Measurements from ENCODE around the gene AP2B1.

AP2B1 gene

DNA sequence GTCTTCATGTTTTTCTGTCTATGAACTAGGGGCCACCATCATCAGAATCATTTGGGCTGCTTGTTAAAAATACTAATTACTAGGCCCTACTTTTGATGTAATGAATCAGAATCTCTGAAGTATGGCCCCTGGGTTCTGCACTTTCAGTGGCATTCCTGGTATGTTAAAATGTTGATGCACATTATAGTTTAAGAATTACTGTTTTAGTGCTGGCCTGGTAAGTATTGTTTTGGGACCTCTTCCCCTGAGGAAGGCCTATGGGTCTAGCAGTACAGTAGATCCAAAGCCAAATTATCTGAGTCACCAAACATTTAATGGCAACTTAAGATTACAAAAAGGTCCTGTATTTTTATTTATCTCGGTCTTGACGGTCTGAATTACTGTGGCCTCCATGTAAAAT, 58.8 kb downstream of the AP2B1 start:
- H2BK12ac ChIP-seq (ENCODE audit: low read length): no peak overlapping the region
- H2BK5ac ChIP-seq (ENCODE audit: low read depth, low read length, poor library complexity): no peak overlapping the region
- H3K23ac ChIP-seq (ENCODE audit: low read length): no peak overlapping the region
- no peak overlapping the region for H2AFZ ChIP-seq (ENCODE audit: insufficient read depth, low read length, poor library complexity)
- H3K14ac ChIP-seq (ENCODE audit: low read length): no peak overlapping the region
- H3K27me3 ChIP-seq (ENCODE audit: insufficient read depth, low read length): no peaks in the 10 kb centered on the region
- no peaks in the 10 kb centered on the region for H3K4me1 ChIP-seq (ENCODE audit: control insufficient read depth in 1 of 2, insufficient read depth in 2 of 2, low read length in 2 of 2)
- no peaks in the 10 kb centered on the region for H3K9me3 ChIP-seq (ENCODE audit: insufficient read depth, low read depth, low read length)
- no peaks in the 10 kb centered on the region for H3K79me2 ChIP-seq (ENCODE audit: control insufficient read depth, insufficient read depth, low read length, poor library complexity)
- no peak overlapping the region for H2AK5ac ChIP-seq (ENCODE audit: low read length)
- no peak overlapping the region for H3K27ac ChIP-seq (ENCODE audit: low read depth, low read length)
- DNase-seq: no peak
- no peak overlapping the region for H4K8ac ChIP-seq (ENCODE audit: low read depth, low read length)
- H3K4ac ChIP-seq (ENCODE audit: low read depth, low read length): no peak overlapping the region
- no peak overlapping the region for H2BK120ac ChIP-seq (ENCODE audit: insufficient read depth, low read length, poor library complexity)
- no peak overlapping the region for H4K12ac ChIP-seq (ENCODE audit: low read depth, low read length)
- H3K36me3 ChIP-seq (ENCODE audit: control insufficient read depth in 1 of 2, insufficient read depth in 2 of 2, low read length in 2 of 2): peaks cover 8 to 9% of the 10 kb centered on the region in 2 experiments
- H3K4me2 ChIP-seq (ENCODE audit: low read length): no peak overlapping the region
- no peak overlapping the region for H4K91ac ChIP-seq (ENCODE audit: low read depth, low read length)
- H3K79me1 ChIP-seq (ENCODE audit: low read length): no peaks in the 10 kb centered on the region
- H3K18ac ChIP-seq (ENCODE audit: low read length): no peak overlapping the region
- H3K9ac ChIP-seq (ENCODE audit: low read length): no peak overlapping the region
- no CpG with 5 or more reads among the region's 2 CpGs for WGBS (ENCODE audit: extremely low coverage, insufficient coverage, insufficient read length)
- no peak overlapping the region for H3K4me3 ChIP-seq (ENCODE audit: low read depth, low read length)

DNA sequence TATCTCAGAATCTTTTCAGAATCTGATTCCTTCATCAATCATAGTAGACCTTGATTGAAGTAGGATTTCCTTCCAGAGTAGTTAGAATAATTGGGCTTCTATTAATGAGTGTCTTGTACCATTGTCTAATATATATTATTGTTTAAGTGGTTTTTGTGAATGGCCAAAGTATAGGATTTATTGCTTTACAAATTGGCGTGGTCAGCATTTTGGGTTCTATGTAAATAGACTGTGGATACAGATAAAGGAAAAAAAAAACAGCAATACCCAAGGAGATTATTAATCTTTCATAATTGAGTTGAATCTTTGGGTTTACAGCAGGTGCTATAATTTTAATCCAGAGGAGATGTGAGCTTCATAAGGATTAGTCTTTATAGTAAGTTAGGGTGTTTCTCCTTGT, 64.3 kb downstream of the AP2B1 start:
- Histone ChIP-seq H4K12ac (ENCODE audit: low read depth, low read length) (no peak overlapping the region), H3K27me3 (ENCODE audit: insufficient read depth, low read length) (no peaks in the 10 kb centered on the region), H3K4me1 (ENCODE audit: control insufficient read depth in 1 of 2, insufficient read depth in 2 of 2, low read length in 2 of 2) (no peaks in the 10 kb centered on the region), H2BK5ac (ENCODE audit: low read depth, low read length, poor library complexity) (no peak overlapping the region), H3K9me3 (ENCODE audit: insufficient read depth, low read depth, low read length) (no peaks in the 10 kb centered on the region), H3K4me3 (ENCODE audit: low read depth, low read length) (no peak overlapping the region), H4K8ac (ENCODE audit: low read depth, low read length) (no peak overlapping the region), H2BK12ac (ENCODE audit: low read length) (no peak overlapping the region), H3K27ac (ENCODE audit: low read depth, low read length) (no peak overlapping the region), H3K23ac (ENCODE audit: low read length) (no peak overlapping the region), H4K91ac (ENCODE audit: low read depth, low read length) (no peak overlapping the region), H2AFZ (ENCODE audit: insufficient read depth, low read length, poor library complexity) (no peak overlapping the region), H3K4me2 (ENCODE audit: low read length) (no peak overlapping the region), H2AK5ac (ENCODE audit: low read length) (no peak overlapping the region), H2BK120ac (ENCODE audit: insufficient read depth, low read length, poor library complexity) (no peak overlapping the region), H3K36me3 (ENCODE audit: control insufficient read depth in 1 of 2, insufficient read depth in 2 of 2, low read length in 2 of 2) (peaks cover 6 to 7% of the 10 kb centered on the region in 2 experiments), H3K18ac (ENCODE audit: low read length) (no peak overlapping the region), H3K4ac (ENCODE audit: low read depth, low read length) (no peak overlapping the region), H3K79me2 (ENCODE audit: control insufficient read depth, insufficient read depth, low read length, poor library complexity) (no peaks in the 10 kb centered on the region), H3K79me1 (ENCODE audit: low read length) (no peaks in the 10 kb centered on the region), H3K14ac (ENCODE audit: low read length) (no peak overlapping the region), H3K9ac (ENCODE audit: low read length) (no peak overlapping the region)
- WGBS (ENCODE audit: extremely low coverage, insufficient coverage, insufficient read length): no CpG with 5 or more reads among the region's 1 CpG
- no peak for DNase-seq

DNA sequence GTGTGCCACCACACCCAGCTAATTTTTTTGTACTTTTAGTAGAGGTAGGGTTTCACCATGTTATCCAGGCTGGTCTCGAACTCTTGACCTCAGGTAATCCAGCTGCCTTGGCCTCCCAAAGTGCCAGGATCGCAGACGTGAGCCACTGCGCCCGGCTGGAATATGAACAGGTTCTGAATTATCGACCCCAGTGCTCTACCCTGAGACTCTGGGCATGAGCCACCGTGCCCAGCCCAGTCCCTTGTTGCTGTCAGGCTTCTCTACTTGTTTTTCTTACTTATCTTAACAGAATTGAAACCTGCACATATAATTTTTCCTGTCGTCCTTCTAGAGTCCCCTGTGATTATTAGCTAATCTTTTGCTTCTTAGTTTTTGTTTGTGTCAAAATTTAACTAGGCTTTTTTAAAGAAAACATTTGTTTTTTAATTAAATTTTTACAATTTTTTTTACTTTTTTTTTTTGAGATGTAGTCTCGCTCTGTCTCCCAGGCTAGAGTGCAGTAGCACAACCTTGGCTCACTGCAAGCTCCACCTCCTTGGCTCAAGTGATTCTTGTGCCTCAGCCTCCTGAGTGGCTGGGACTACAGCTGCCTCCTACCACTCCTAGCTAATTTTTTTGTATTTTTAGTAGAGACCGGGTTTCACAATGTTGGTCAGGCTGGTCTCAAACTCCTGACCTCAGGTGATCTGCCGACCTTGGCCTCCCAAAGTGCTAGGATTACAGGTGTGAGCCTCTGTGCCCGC, 66.7 kb downstream of the AP2B1 start:
- Histone ChIP-seq H3K36me3 (ENCODE audit: control insufficient read depth in 1 of 2, insufficient read depth in 2 of 2, low read length in 2 of 2) (peaks cover 9% of the 10 kb centered on the region in 2 experiments), H4K91ac (ENCODE audit: low read depth, low read length) (no peak overlapping the region), H2AK5ac (ENCODE audit: low read length) (no peak overlapping the region), H2BK5ac (ENCODE audit: low read depth, low read length, poor library complexity) (no peak overlapping the region), H3K27ac (ENCODE audit: low read depth, low read length) (no peak overlapping the region), H3K79me2 (ENCODE audit: control insufficient read depth, insufficient read depth, low read length, poor library complexity) (no peaks in the 10 kb centered on the region), H3K4me3 (ENCODE audit: low read depth, low read length) (no peak overlapping the region), H2BK12ac (ENCODE audit: low read length) (no peak overlapping the region), H3K4me2 (ENCODE audit: low read length) (no peak overlapping the region), H4K12ac (ENCODE audit: low read depth, low read length) (no peak overlapping the region), H3K18ac (ENCODE audit: low read length) (no peak overlapping the region), H3K4ac (ENCODE audit: low read depth, low read length) (no peak overlapping the region), H2AFZ (ENCODE audit: insufficient read depth, low read length, poor library complexity) (no peak overlapping the region), H2BK120ac (ENCODE audit: insufficient read depth, low read length, poor library complexity) (no peak overlapping the region), H4K8ac (ENCODE audit: low read depth, low read length) (no peak overlapping the region), H3K23ac (ENCODE audit: low read length) (no peak overlapping the region), H3K9me3 (ENCODE audit: insufficient read depth, low read depth, low read length) (no peaks in the 10 kb centered on the region), H3K27me3 (ENCODE audit: insufficient read depth, low read length) (no peaks in the 10 kb centered on the region), H3K79me1 (ENCODE audit: low read length) (no peaks in the 10 kb centered on the region), H3K14ac (ENCODE audit: low read length) (no peak overlapping the region), H3K4me1 (ENCODE audit: control insufficient read depth in 1 of 2, insufficient read depth in 2 of 2, low read length in 2 of 2) (no peaks in the 10 kb centered on the region), H3K9ac (ENCODE audit: low read length) (no peak overlapping the region)
- no CpG with 5 or more reads among the region's 12 CpGs for WGBS (ENCODE audit: extremely low coverage, insufficient coverage, insufficient read length)
- DNase-seq: no peak

DNA sequence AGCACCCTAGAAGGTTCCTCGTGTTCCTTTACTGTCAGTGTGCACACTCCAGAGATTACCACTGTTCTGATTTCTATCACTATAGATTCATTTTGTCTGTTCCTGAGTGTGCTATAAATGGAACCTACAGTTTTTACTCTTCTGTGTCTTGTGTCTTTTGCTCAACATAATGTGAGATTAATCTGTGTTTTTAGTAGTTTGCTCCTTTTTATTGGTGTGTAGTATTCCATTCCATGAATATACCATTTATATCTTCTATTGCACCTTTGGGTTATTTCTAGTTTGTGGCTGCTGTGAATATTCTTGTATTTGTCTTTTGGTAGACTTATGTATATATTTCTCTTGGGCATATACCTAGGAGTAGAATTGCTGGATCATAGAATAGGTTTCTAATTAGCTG, 68.2 kb downstream of the AP2B1 start:
- Histone ChIP-seq H4K12ac (ENCODE audit: low read depth, low read length) (no peak overlapping the region), H4K8ac (ENCODE audit: low read depth, low read length) (no peak overlapping the region), H2BK5ac (ENCODE audit: low read depth, low read length, poor library complexity) (no peak overlapping the region), H2BK120ac (ENCODE audit: insufficient read depth, low read length, poor library complexity) (no peak overlapping the region), H3K23ac (ENCODE audit: low read length) (no peak overlapping the region), H3K79me1 (ENCODE audit: low read length) (no peaks in the 10 kb centered on the region), H3K14ac (ENCODE audit: low read length) (no peak overlapping the region), H3K9me3 (ENCODE audit: insufficient read depth, low read depth, low read length) (no peaks in the 10 kb centered on the region), H3K79me2 (ENCODE audit: control insufficient read depth, insufficient read depth, low read length, poor library complexity) (no peaks in the 10 kb centered on the region), H3K4me3 (ENCODE audit: low read depth, low read length) (no peak overlapping the region), H3K9ac (ENCODE audit: low read length) (no peak overlapping the region), H2BK12ac (ENCODE audit: low read length) (no peak overlapping the region), H3K4ac (ENCODE audit: low read depth, low read length) (no peak overlapping the region), H4K91ac (ENCODE audit: low read depth, low read length) (no peak overlapping the region), H3K27ac (ENCODE audit: low read depth, low read length) (no peak overlapping the region), H3K27me3 (ENCODE audit: insufficient read depth, low read length) (no peaks in the 10 kb centered on the region), H3K4me1 (ENCODE audit: control insufficient read depth in 1 of 2, insufficient read depth in 2 of 2, low read length in 2 of 2) (no peaks in the 10 kb centered on the region), H2AFZ (ENCODE audit: insufficient read depth, low read length, poor library complexity) (no peak overlapping the region), H3K18ac (ENCODE audit: low read length) (no peak overlapping the region), H2AK5ac (ENCODE audit: low read length) (no peak overlapping the region), H3K4me2 (ENCODE audit: low read length) (no peak overlapping the region), H3K36me3 (ENCODE audit: control insufficient read depth in 1 of 2, insufficient read depth in 2 of 2, low read length in 2 of 2) (peaks cover 5 to 9% of the 10 kb centered on the region in 2 experiments)
- no peak for DNase-seq
- WGBS (ENCODE audit: extremely low coverage, insufficient coverage, insufficient read length): no CpG with 5 or more reads among the region's 1 CpG

Data from trophoblast cell (in vitro differentiated cells and primary cell).